ENCODE results near the gene PRXL2B.

The PRXL2B gene

GRCh38 chr1:2606396-2606880, 19.9 kb downstream of the PRXL2B start:
- H3K4me3 ChIP-seq (replicated peaks; ENCODE audit: insufficient read depth, low read length) = no peak overlapping the region
- TF ChIP-seq GABPA (IDR thresholded peaks at IDR 0.05; ENCODE audit: low read depth) (no peak), POLR2AphosphoS5 (IDR thresholded peaks at IDR 0.05; ENCODE audit: low read depth) (no peak), SPI1 (IDR thresholded peaks at IDR 0.05; ENCODE audit: borderline replicate concordance, low read depth) (no peak)
- TF ChIP-seq, protein P1, sequence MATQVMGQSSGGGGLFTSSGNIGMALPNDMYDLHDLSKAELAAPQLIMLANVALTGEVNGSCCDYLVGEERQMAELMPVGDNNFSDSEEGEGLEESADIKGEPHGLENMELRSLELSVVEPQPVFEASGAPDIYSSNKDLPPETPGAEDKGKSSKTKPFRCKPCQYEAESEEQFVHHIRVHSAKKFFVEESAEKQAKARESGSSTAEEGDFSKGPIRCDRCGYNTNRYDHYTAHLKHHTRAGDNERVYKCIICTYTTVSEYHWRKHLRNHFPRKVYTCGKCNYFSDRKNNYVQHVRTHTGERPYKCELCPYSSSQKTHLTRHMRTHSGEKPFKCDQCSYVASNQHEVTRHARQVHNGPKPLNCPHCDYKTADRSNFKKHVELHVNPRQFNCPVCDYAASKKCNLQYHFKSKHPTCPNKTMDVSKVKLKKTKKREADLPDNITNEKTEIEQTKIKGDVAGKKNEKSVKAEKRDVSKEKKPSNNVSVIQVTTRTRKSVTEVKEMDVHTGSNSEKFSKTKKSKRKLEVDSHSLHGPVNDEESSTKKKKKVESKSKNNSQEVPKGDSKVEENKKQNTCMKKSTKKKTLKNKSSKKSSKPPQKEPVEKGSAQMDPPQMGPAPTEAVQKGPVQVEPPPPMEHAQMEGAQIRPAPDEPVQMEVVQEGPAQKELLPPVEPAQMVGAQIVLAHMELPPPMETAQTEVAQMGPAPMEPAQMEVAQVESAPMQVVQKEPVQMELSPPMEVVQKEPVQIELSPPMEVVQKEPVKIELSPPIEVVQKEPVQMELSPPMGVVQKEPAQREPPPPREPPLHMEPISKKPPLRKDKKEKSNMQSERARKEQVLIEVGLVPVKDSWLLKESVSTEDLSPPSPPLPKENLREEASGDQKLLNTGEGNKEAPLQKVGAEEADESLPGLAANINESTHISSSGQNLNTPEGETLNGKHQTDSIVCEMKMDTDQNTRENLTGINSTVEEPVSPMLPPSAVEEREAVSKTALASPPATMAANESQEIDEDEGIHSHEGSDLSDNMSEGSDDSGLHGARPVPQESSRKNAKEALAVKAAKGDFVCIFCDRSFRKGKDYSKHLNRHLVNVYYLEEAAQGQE (IDR thresholded peaks at IDR 0.05; ENCODE audit: insufficient replicate concordance, low read depth) = no peak
- TF ChIP-seq, protein P2, sequence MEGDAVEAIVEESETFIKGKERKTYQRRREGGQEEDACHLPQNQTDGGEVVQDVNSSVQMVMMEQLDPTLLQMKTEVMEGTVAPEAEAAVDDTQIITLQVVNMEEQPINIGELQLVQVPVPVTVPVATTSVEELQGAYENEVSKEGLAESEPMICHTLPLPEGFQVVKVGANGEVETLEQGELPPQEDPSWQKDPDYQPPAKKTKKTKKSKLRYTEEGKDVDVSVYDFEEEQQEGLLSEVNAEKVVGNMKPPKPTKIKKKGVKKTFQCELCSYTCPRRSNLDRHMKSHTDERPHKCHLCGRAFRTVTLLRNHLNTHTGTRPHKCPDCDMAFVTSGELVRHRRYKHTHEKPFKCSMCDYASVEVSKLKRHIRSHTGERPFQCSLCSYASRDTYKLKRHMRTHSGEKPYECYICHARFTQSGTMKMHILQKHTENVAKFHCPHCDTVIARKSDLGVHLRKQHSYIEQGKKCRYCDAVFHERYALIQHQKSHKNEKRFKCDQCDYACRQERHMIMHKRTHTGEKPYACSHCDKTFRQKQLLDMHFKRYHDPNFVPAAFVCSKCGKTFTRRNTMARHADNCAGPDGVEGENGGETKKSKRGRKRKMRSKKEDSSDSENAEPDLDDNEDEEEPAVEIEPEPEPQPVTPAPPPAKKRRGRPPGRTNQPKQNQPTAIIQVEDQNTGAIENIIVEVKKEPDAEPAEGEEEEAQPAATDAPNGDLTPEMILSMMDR (IDR thresholded peaks at IDR 0.05; ENCODE audit: insufficient read depth, low read length) = no peak
- no peaks in the 10 kb centered on the region for H3K27me3 ChIP-seq (ENCODE audit: insufficient read depth, poor library complexity, severe bottlenecking)
- no peak for DNase-seq (ENCODE audit: low read depth in 1 of 2, low spot score in 1 of 2)
- H3K27ac ChIP-seq (replicated peaks) = no peak overlapping the region

DNA sequence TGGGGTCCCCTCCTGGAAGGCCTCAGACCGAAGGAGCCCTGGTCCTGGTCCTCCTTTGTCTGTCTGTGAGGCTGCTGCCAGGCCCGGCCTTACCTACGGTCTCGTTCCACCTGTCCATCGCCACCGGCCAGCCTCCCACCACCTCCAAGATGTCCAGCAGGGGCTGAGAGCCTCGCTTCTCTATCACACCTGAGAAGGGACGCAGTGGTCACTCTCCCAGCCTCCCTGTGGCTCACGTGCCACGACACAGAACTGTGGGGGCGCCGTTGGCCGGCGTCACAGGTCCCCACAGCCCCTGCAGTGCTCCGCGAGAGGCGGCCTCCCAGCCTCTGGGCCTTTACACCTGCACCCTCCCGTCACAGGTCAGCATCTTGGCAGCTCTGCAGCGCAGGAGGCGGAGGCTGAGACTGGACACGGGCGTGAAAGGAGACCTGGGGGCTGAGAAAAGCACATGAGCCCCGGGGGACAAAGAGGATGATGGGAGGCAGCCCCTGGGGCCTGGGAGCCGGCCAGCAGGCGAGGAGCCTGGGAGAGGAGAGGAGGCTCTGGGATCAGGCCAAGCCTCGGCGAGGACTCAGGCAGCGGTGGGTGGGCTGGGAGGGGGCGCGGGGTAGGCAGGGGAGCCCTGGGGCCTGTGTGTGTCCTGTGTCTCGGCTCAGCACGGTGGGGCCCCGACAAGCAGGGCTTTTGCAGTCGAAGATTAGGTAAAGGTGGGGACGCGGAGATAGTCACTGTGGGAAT, 20.5 kb downstream of the PRXL2B start:
- H3K4me3 ChIP-seq (replicated peaks; ENCODE audit: insufficient read depth, low read length) = no peak overlapping the region
- H3K27me3 ChIP-seq (ENCODE audit: insufficient read depth, poor library complexity, severe bottlenecking) = no peaks in the 10 kb centered on the region
- no peak overlapping the region for H3K27ac ChIP-seq (replicated peaks)
- no peak for DNase-seq (ENCODE audit: low read depth in 1 of 2, low spot score in 1 of 2)
- no peak for TF ChIP-seq GABPA (IDR thresholded peaks at IDR 0.05; ENCODE audit: low read depth)
- TF ChIP-seq SPI1 (IDR thresholded peaks at IDR 0.05; ENCODE audit: borderline replicate concordance, low read depth) = no peak
- TF ChIP-seq, protein P2 (IDR thresholded peaks at IDR 0.05; ENCODE audit: insufficient read depth, low read length) = no peak
- TF ChIP-seq, protein P1 (IDR thresholded peaks at IDR 0.05; ENCODE audit: insufficient replicate concordance, low read depth) = no peak
- TF ChIP-seq POLR2AphosphoS5 (IDR thresholded peaks at IDR 0.05; ENCODE audit: low read depth) = no peak

DNA sequence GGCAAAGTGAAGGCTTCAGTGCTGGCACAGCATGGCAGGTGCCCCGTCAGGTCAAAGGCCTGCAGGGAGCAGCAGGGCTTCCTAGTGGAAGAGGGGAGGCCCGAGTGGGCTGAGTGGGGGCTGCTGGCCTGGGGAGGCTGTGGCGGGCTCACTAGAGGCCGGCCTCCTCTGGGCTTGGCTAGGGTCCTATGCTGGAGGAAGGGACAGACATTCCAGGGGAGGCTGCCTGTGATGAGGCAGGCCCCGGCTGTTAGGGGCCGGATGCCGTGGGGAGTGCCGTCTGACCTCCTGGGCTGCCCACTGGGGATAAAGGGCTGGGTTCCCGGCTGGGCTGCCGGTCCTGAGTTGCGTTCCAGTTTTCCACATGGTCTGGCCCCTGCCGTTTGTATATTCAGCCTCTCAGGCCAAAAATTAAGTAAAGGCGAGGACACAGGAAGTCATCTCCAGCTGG, 21.1 kb downstream of the PRXL2B start:
- DNase-seq (ENCODE audit: low read depth in 1 of 2, low spot score in 1 of 2) = no peak
- no peak for TF ChIP-seq GABPA (IDR thresholded peaks at IDR 0.05; ENCODE audit: low read depth)
- TF ChIP-seq, protein P1 (IDR thresholded peaks at IDR 0.05; ENCODE audit: insufficient replicate concordance, low read depth) = no peak
- TF ChIP-seq POLR2AphosphoS5 (IDR thresholded peaks at IDR 0.05; ENCODE audit: low read depth) = no peak
- TF ChIP-seq, protein P2 (IDR thresholded peaks at IDR 0.05; ENCODE audit: insufficient read depth, low read length) = no peak
- no peak for TF ChIP-seq SPI1 (IDR thresholded peaks at IDR 0.05; ENCODE audit: borderline replicate concordance, low read depth)
- H3K27me3 ChIP-seq (ENCODE audit: insufficient read depth, poor library complexity, severe bottlenecking) = no peaks in the 10 kb centered on the region
- no peak overlapping the region for H3K4me3 ChIP-seq (replicated peaks; ENCODE audit: insufficient read depth, low read length)
- no peak overlapping the region for H3K27ac ChIP-seq (replicated peaks)
